Epithelial cell of esophagus (primary cell): Measurements from ENCODE around the gene NUTM1.

Experiments used
- DNase-seq: peaks from one replicate; pipeline ENCODE4 v3.0.0; 2010; ENCODE audit warnings: low read depth
- H3K4me3 ChIP-seq: 2 replicates; pipeline ENCODE4 v1.5.1; 2011; ENCODE audit warnings: mild to moderate bottlenecking, low read length, control low read depth
- TF ChIP-seq, protein P1 (sequence below): IDR thresholded peaks from 2 replicates; pipeline ENCODE4 v1.5.1; 2011; ENCODE audit warnings: low read depth, mild to moderate bottlenecking, low read length, control low read depth, inconsistent platforms; ENCODE audit not compliant: insufficient read depth; ENCODE audit errors: missing control alignments

Gene NUTM1, protein sequence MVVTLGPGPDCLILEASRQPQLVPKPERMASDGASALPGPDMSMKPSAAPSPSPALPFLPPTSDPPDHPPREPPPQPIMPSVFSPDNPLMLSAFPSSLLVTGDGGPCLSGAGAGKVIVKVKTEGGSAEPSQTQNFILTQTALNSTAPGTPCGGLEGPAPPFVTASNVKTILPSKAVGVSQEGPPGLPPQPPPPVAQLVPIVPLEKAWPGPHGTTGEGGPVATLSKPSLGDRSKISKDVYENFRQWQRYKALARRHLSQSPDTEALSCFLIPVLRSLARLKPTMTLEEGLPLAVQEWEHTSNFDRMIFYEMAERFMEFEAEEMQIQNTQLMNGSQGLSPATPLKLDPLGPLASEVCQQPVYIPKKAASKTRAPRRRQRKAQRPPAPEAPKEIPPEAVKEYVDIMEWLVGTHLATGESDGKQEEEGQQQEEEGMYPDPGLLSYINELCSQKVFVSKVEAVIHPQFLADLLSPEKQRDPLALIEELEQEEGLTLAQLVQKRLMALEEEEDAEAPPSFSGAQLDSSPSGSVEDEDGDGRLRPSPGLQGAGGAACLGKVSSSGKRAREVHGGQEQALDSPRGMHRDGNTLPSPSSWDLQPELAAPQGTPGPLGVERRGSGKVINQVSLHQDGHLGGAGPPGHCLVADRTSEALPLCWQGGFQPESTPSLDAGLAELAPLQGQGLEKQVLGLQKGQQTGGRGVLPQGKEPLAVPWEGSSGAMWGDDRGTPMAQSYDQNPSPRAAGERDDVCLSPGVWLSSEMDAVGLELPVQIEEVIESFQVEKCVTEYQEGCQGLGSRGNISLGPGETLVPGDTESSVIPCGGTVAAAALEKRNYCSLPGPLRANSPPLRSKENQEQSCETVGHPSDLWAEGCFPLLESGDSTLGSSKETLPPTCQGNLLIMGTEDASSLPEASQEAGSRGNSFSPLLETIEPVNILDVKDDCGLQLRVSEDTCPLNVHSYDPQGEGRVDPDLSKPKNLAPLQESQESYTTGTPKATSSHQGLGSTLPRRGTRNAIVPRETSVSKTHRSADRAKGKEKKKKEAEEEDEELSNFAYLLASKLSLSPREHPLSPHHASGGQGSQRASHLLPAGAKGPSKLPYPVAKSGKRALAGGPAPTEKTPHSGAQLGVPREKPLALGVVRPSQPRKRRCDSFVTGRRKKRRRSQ

DNA sequence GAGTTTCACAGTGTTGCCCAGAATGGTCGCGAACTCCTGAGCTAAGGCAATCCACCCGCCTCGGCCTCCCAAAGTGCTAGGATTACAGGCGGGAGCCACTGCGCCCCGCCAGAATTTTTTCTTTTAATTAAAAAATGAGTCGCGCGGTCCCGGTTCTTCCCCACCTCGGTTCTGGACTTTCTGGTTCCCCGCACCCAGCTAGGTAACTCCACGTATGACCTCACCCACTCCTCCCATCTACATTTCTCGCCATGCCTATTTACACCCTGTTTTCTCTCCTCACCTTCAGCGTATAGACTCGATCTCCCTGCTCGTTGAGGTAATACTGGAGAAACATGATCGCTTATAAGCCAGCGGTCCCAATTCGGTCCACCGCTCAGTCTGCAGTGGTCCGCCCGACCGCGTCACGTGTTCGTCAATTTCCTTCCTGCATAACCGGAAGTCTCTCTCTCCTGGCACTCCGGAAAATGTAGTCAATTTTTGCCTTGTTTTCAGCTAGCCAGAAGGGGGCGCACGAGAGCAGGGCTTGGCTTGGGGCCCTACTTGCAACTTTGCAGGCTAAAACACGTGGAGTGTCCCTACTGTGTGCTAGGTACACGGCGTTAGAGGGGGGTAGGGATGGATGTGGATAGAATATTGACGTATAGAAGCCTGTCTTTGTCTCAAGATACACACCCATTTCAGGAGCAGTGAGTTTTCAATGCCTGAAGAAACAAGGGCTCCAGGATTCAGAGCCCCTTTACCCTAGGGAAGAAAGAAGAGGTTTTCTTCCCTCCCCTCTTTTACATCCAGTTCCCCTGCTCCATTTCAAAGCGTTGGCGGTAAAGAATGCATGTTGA, at the start of gene NUTM1, which contains the start of gene NOP10:
NUTM1 (plus strand) TSS at position 579 of the 839 bp plus-strand sequence. CDS start 382 bp downstream, outside the sequence.
NOP10 (minus strand) TSS at position 400 of the 839 bp plus-strand sequence; CDS start at position 337, 63 bp downstream.
- peak within 1 kb of the TSS; percentile 94 for H3K4me3 ChIP-seq
- TF ChIP-seq, protein P1, sequence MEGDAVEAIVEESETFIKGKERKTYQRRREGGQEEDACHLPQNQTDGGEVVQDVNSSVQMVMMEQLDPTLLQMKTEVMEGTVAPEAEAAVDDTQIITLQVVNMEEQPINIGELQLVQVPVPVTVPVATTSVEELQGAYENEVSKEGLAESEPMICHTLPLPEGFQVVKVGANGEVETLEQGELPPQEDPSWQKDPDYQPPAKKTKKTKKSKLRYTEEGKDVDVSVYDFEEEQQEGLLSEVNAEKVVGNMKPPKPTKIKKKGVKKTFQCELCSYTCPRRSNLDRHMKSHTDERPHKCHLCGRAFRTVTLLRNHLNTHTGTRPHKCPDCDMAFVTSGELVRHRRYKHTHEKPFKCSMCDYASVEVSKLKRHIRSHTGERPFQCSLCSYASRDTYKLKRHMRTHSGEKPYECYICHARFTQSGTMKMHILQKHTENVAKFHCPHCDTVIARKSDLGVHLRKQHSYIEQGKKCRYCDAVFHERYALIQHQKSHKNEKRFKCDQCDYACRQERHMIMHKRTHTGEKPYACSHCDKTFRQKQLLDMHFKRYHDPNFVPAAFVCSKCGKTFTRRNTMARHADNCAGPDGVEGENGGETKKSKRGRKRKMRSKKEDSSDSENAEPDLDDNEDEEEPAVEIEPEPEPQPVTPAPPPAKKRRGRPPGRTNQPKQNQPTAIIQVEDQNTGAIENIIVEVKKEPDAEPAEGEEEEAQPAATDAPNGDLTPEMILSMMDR = peak; percentile 98
- peak; percentile 94 for DNase-seq

DNA sequence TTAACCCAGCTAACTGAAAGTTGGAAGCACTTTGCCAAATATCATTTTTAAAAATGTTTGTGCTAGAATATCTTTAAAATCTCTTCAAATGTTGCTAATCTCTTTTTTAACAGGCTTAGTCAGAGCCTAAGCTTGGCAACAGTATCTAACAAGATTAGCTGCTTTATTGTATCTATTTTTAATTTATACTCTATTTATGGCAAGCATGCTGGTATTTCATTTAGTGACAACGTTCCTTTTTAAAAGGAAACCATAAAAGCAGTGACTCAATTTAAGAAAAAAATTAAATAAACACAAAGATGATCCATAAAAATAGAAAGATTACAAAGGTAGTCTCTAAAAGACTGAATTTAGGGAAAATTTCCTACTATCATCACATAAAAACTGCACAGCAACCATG, 46.1 kb upstream of the NUTM1 start:
- TF ChIP-seq, protein P1 = no peak
- H3K4me3 ChIP-seq = no peak overlapping the region
- DNase-seq = no peak

DNA sequence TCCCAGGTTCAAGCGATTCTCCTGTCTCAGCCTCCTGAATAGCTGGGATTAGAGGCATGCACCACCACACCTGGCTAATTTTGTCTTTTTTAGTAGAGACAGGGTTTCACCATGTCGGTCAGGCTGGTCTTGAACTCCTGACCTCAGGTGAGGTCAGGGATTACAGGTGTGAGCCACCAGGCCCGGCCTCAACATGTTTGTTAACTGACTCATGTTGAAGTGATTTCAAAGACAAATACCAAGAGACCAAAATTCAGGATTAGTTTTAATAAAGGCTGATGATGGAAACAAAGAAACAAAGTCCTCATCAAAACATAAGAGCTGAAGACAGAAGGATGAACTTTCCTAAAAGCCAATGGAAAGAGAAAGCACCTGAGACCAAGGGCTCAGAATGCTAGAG, 42.1 kb upstream of the NUTM1 start:
- DNase-seq = peak; percentile 53
- no peak overlapping the region for H3K4me3 ChIP-seq
- TF ChIP-seq, protein P1 = no peak

DNA sequence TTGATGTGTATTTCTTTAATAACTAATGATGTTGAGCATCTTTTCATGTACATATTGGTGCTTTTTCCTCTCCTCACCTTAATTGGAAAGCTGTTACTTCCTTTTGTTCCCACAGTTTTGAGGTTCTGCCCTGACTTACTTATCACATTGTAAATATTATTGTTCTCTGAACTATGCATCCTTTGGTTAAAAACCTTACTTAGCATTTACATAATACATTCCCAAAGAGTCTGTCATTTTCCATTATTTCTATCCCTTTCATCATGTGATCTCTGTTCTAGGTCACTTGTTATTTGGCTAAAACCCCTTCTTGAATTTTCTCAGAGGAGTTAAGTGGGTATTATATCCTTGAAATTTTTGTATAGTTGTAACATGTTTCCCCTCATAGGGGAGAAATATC, 38.5 kb upstream of the NUTM1 start:
- DNase-seq = no peak
- TF ChIP-seq, protein P1 = no peak
- no peak overlapping the region for H3K4me3 ChIP-seq

DNA sequence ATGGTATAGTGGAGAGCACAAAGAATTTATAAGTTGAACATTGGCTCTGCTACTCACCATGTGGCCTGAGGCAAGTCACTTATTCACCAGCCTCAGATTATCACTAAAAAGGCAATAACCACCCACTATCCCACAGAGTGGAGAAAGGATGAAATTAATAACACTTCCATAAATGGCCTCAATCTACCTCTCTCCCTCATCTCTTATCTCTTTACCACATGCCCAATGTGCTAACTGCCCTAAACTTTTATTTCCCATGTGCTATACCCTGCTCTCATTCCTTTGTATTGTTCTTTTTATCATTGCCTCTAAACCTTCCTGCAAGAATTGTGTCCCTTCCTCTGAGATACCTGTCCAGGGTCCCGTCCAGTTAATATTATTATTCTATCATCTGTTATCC, 31.6 kb upstream of the NUTM1 start:
- H3K4me3 ChIP-seq = no peak overlapping the region

More for the DNA sequence above, 31.6 kb upstream of the NUTM1 start:
- TF ChIP-seq, protein P1 = no peak
- DNase-seq = no peak
